Ovary (tissue), 9 donors: ENCODE results near the gene RPS5. TPM values are rescaled to one million over a fixed set of nuclear protein-coding genes. Genes with fewer than 3 reads are reported as not detected.
A peak's percentile ranks its signal among the peaks of the same experiment; 100 is the strongest.
"Not testable (repeated sequence)": the region's sequence is repeated elsewhere in the genome, so short reads cannot be mapped to it uniquely, and the experiment has no call there.

Experiments used
- DNase-seq, 5 donors: peaks; one replicate each; pipeline ENCODE4 v3.0.0-alpha.2; 2019 to 2020
- H3K27ac ChIP-seq, 2 donors: fragments of 200-600 bp; one replicate each; pipeline versions ENCODE4 v1.5.1 to v1.8.0; 2019 to 2022
- H3K27me3 ChIP-seq: fragments of 200-600 bp; one replicate; pipeline ENCODE4 v1.8.0; 2022
- H3K36me3 ChIP-seq: fragments of 200-600 bp; sonication (generic); one replicate; pipeline ENCODE4 v1.5.1; 2019
- H3K4me1 ChIP-seq: one replicate; pipeline ENCODE4 v1.8.1; 2013; ENCODE audit warnings: mild to moderate bottlenecking, moderate library complexity; ENCODE audit not compliant: insufficient read depth
- H3K4me3 ChIP-seq: fragments of 200-600 bp; sonication (generic); one replicate; pipeline ENCODE4 v1.5.1; 2017
- H3K9me3 ChIP-seq, 2 donors: fragments of 200-600 bp in 1 of 2; sonication (generic) in 1 of 2; one replicate each; pipeline versions ENCODE4 v1.5.1 to v1.8.1; 2013 to 2019; ENCODE audit warnings: mild to moderate bottlenecking in 1 of 2, moderate library complexity in 1 of 2
- CTCF ChIP-seq, 3 donors: fragments of 450-650 bp in 2 of 3; fragments of 200-600 bp in 1 of 3; IDR thresholded peaks; one replicate each; pipeline versions ENCODE4 v1.5.1 to v1.8.0; 2016 to 2022; ENCODE audit warnings: antibody characterized with exemption in 3 of 3, mild to moderate bottlenecking in 1 of 3
- EP300 ChIP-seq: sonication (generic); formaldehyde crosslinking; IDR thresholded peaks from one replicate; pipeline ENCODE4 v1.6.1; 2017; ENCODE audit warnings: antibody characterized with exemption
- POLR2A ChIP-seq: fragments of 450-650 bp; IDR thresholded peaks from one replicate; pipeline ENCODE4 v1.6.1; 2017; ENCODE audit warnings: antibody characterized with exemption, mild to moderate bottlenecking, moderate library complexity
- WGBS, 3 donors: extraction: QIAGEN DNeasy Blood & Tissue Kit in 1 of 3; methylation state at CpG; one replicate each; pipeline versions ENCODE4 v1.1.5 to v1.1.7; 2013 to 2017; 5-methylcytosine and 5-hydroxymethylcytosine counted together
- intact Hi-C, 4 donors: fragments of 100-400 bp; cut with DNase I; formaldehyde crosslinking; loops; one replicate each; pipeline versions ENCODE4 v1.11.0 to v1.15.1; 2022 to 2023
- polyA plus RNA-seq, 2 donors: library from polyadenylated mRNA; stranded (reverse); fragments of 200-250 nt in 1 of 2; fragments of 350-450 nt in 1 of 2; fragmentation: Illumina TruSeq in 1 of 2; extraction: RNeasy Lipid Tissue Mini Kit (QIAGEN cat#74804) in 1 of 2; gene quantifications; one replicate each; pipeline ENCODE4 v1.2.3, GENCODE V29; 2013 to 2014
- total RNA-seq, 7 donors: library from RNA; depleted of rRNA in 2 of 7; stranded (reverse); fragments of >200 nt in 2 of 7; fragmentation: NEBNext Ultra II Directional in 3 of 7; extraction: Animal tissue kit (Norgen Biotek cat#: 25700) in 3 of 7; gene quantifications; one replicate each; pipeline versions ENCODE4 v1.1.0 to v1.2.4, GENCODE V29; 2016 to 2023
- donor health status: DM: no; HTN: no; CAD: no; lungs with moderate emphysema.
- donor health status: DM: no; HTN: no; CAD: no.
- donor health status: Bipolar disorder and iron deficiency.
- donor health status: DM: yes; HTN: yes; CAD: no.
- donor health status: DM: no; HTN: no; CAD: no.
- donor health status: DM: yes; HTN: yes; CAD: no.

The RPS5 gene
- total and polyA plus RNA-seq, 9 donors: 715 to 5,180 (median 2,346) TPM

GRCh38 chr19:58429745-58430144 is 42.7 kb downstream of the RPS5 start:
- no peak overlapping the region for H3K4me3 ChIP-seq
- peaks cover 20 to 59% of the 10 kb centered on the region in 2 donors for H3K9me3 ChIP-seq
- no peaks in the 10 kb centered on the region for H3K4me1 ChIP-seq
- no peaks in the 10 kb centered on the region for H3K27me3 ChIP-seq
- intact Hi-C loops: no loop called here
- TF ChIP-seq EP300 (no peak), CTCF (IDR thresholded peaks at IDR 0.05) (no peak), POLR2A (no peak)
- H3K36me3 ChIP-seq: no peaks in the 10 kb centered on the region
- no peak for DNase-seq
- no peak overlapping the region for H3K27ac ChIP-seq

- TF ChIP-seq CTCF (IDR thresholded peaks at IDR 0.05) (no peak), POLR2A (no peak), EP300 (no peak)
- no peaks in the 10 kb centered on the region for H3K36me3 ChIP-seq
- H3K4me3 ChIP-seq: no peak overlapping the region
Observed at GRCh38 chr19:58434217-58434616, 47.1 kb downstream of the RPS5 start.

GRCh38 chr19:58439576-58440554 is 52.8 kb downstream of the RPS5 start, which contains the start of gene ZNF132:
Gene ZNF132 (minus strand): TSS chr19:58440153. CDS start chr19:58439821, 332 bp downstream.
- Histone ChIP-seq H3K27me3 (no peaks in the 10 kb centered on the region), H3K27ac (peak within 1 kb of the TSS; percentile 24 to 67), H3K4me1 (peaks cover 11% of the 10 kb centered on the region), H3K4me3 (peak within 1 kb of the TSS; percentile 61), H3K36me3 (no peaks in the 10 kb centered on the region), H3K9me3 (peaks cover 3 to 38% of the 10 kb centered on the region in 2 donors)
- DNase-seq: peak; percentile 94 to 98 (median 96)
- 5 to 7% (median 6%) methylated on average over 54 to 59 of the region's 59 CpGs for WGBS, 3 donors
- TF ChIP-seq EP300 (peak; percentile 59), POLR2A (peak; percentile 58), CTCF (IDR thresholded peaks at IDR 0.05) (no peak)
- intact Hi-C loops: no loop called here

More at GRCh38 chr19:58434217-58434616, 47.1 kb downstream of the RPS5 start:
- 95 to 100% (median 96%) methylated on average over 2 of the region's 2 CpGs for WGBS, 3 donors
- H3K27ac ChIP-seq: no peak overlapping the region
- H3K4me1 ChIP-seq: peaks cover 2% of the 10 kb centered on the region
- intact Hi-C loops: no loop called here
- H3K27me3 ChIP-seq: no peaks in the 10 kb centered on the region
- DNase-seq: no peak
- peaks cover 25 to 87% of the 10 kb centered on the region in 2 donors for H3K9me3 ChIP-seq

- TF ChIP-seq CTCF (IDR thresholded peaks at IDR 0.05) (no peak), POLR2A (no peak), EP300 (no peak)
- peaks cover 11% of the 10 kb centered on the region for H3K4me1 ChIP-seq
- WGBS, 3 donors: 9 to 13% (median 11%) methylated on average over 25 to 31 of the region's 31 CpGs
- intact Hi-C loops: no loop called here
- peaks cover 0 to 31% of the 10 kb centered on the region in 2 donors for H3K9me3 ChIP-seq
- peak overlapping the region; percentile 61 for H3K4me3 ChIP-seq
- DNase-seq: peak in 2 of 5 donors; percentile 37 to 61
- no peaks in the 10 kb centered on the region for H3K27me3 ChIP-seq
- H3K36me3 ChIP-seq: no peaks in the 10 kb centered on the region
- peak overlapping the region in 1 of 2 donors; percentile 67 for H3K27ac ChIP-seq
Observed at GRCh38 chr19:58440556-58440955, 53.5 kb downstream of the RPS5 start.

GRCh38 chr19:58442986-58443385 is 55.9 kb downstream of the RPS5 start:
- H3K4me1 ChIP-seq: peaks cover 11% of the 10 kb centered on the region
- DNase-seq, H3K9me3 ChIP-seq, H3K4me3 ChIP-seq, H3K27me3 ChIP-seq, H3K27ac ChIP-seq, intact Hi-C loops, H3K36me3 ChIP-seq: not testable (repeated sequence)
- WGBS, 3 donors: 86 to 91% (median 90%) methylated on average over 7 of the region's 7 CpGs
